GM18861 (cell line): ENCODE results near the gene VPS13D.
"Not testable (repeated sequence)": the region's sequence is repeated elsewhere in the genome, so short reads cannot be mapped to it uniquely, and the experiment has no call there.

Source experiments
- ATAC-seq: cut with Tn5 transposase; IDR thresholded peaks from one replicate; pipeline ENCODE4 v1.9.1; 2021; ENCODE audit not compliant: unreplicated experiment

VPS13D gene

DNA sequence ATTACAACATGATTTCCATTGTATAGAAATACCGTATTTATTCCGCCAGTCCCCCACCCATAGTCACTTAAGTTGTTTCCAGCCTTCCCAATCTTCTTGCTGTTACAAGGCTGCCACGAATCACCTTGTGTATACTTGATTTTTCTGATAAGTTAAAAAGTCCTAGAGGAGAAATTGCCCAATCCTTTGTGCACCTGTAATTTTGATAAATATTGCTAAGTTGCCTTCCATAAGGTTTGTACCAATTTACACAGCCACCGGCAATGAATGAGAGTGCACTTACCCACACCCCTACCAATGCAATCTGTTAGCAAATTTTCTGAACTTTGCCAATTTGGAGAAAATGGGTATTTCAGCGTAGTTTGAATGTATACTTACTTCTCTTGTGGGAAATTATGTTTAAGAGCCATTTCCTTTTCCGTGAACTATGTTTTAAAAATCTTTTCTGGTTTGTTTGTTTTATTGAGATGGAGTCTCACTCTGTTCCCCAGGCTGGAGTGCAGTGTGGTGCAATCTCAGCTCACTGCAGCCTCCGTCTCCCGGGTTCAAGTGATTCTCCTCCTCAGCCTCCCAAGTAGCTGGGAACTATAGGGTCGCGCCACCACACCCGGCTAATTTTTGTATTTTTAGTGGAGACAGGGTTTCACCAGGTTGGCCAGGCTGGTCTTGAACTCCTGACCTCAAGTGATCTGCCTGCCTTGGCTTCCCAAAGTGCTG, 300.8 kb downstream of the VPS13D start:
- ATAC-seq: no peak

DNA sequence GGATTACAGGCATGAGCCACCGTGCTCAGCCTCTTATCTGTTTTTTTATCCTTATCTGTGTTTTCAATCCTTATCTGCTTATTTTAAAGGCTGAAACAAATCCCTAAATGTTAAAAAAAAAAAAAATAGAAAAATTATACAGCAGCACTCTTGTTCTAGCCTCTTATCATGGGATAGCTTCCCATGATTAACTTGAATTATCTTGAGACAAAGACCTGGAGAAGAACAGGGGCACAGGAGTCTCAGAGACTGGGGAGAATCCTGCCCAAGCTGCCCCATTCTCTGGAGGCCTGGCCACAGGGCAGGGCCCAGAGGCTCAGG, 301.3 kb downstream of the VPS13D start:
- ATAC-seq: no peak

DNA sequence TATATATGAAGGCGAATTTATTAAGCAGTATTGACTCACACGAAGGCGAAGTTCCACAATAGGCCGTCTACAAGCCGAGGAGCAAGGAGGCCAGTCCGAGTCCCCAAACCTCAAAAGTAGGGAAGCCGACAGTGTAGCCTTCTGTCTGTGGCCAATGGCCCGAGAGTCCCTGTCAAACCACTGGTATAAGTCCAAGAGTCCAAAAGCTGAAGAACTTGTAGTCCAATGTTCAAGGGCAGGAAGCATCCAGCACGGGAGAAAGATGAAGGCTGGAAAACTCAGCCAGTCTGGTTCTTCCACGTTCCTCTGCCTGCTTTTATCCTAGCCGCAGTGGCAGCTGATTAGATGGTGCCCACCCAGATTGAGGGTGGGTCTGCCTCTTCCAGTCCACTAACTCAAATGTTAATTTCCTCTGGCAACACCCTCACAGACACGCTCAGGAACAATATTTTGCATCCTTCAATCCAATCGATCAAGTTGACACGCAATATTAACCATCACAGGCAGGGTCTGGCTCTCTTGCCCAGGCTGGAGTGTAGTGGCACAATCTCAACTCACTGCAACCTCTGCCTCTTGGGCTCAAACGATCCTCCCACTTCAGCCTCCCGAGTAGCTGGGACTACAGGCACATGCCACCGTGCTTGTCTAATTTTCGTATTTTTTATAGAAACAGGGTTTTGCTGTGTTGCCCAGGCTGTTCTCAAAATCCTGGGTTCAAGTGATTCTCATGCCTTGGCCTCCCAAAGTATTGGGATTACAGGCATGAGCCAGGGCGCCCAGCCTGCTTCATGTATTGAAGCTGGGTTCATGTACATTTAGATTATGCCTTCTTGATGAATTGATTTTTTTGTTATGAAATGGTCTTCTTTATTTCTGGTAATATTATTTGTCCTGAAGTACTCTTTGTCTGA, 302.8 kb downstream of the VPS13D start:
- ATAC-seq: no peak

DNA sequence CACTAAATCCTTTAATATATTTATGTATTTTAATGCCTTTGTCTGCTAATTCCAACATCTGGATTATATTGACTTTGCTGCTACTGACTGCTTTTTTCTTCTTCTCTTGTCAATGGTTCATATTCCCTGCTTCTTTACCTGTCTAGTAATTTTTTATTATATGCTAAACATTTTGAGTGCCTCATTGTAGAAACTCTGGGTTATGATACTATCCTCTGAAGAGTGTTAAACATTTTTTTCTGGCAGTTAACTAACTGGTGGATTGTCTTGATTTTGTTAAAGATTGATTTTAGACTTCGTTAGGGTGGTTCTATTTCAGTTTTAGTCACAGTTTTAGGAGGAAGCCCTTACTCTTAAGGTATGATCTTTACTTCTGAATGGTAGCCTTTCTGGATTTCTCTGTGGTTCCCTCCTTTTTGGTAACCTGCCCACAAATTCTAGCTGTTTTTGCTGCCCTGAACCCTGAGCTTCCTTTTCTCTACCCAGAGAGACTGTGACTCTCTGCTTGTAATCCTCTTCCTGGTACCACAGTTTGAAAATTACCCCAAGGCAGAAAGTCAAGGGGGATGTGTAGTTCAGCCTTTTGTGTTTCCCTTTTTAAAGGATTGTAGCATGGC, 306.3 kb downstream of the VPS13D start:
- no peak for ATAC-seq

DNA sequence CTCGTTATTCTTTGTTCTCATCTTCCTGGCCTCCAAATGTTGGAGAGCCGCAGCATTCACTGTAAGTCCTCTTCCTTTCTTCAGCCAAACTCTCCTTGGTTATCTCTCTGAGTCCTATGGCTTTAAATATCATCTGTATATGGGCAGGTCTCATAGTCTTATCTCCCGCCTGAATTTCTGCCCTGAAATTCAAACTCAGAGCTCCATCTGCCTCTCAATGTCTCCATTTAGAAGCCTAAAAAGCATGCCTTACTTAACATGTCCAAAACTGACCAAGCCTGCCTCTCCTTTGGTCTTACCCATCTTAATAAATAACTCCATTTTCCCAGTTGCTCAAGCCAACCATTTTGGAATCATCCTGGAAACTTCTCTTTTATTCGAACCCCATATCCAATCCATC, 307.5 kb downstream of the VPS13D start:
- no peak for ATAC-seq

DNA sequence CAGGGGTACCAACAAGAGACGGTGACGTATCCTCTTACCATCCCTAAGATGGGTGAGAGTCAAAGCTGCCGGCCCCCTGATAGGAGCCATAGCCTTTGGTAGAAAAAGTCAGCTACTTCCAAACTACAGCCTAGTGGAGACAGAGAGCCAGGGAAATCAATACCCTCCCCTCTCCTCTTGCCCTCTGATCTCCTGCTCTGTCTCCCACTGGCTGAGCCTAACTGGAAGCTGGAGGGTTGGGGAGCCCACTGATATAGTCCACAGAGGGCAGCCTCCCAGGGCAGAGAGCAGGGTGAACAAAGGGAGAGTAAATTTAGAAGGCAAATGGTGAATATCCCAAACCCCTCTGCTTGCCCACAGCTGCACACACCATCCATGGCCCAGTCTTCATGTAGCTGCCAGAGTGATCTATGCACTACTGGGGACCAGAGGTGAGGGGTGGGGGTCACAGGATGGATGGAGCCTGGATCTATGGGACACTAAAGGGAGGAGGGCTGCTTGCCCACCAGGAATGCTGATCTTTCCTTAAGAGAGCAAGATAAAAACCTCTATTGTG, 308.2 kb downstream of the VPS13D start:
- no peak for ATAC-seq

DNA sequence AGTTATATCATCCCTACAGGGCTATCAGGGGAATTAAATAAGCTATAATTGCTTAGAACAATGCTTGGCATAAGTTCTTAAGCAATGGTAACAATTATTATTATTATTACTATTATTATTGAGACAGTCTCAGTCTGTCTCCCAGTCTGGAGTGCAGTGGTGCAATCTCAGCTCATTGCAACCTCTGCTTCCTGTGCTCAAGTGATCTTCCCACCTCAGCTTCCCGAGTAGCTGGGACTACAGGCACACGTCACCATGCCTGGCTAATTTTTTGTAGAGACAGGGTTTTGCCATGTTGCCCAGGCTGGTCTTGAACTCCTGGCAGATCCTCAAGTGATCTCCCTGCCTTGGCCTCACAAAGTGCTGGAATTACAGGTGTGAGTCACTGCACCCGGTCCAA, 308.7 kb downstream of the VPS13D start:
- ATAC-seq: not testable (repeated sequence)

DNA sequence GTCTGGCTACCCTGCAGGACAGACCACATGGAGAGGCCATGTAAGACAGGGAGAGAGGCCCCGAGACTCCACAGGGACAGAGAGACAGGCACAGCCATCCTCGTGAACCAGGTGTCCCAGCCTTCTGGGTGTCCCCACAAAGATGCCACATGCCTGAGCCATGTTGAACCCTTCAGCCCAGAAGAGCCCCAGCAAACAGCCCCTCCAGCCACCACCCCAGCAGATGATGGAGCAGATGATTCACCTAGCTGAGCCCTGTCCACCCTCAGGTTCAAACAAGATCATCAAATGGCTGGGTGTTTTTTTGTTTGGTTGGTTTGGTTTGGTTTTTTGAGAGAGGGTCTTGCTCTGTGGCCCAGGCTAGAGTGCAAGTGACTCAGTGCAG, 309.5 kb downstream of the VPS13D start:
- no peak for ATAC-seq

DNA sequence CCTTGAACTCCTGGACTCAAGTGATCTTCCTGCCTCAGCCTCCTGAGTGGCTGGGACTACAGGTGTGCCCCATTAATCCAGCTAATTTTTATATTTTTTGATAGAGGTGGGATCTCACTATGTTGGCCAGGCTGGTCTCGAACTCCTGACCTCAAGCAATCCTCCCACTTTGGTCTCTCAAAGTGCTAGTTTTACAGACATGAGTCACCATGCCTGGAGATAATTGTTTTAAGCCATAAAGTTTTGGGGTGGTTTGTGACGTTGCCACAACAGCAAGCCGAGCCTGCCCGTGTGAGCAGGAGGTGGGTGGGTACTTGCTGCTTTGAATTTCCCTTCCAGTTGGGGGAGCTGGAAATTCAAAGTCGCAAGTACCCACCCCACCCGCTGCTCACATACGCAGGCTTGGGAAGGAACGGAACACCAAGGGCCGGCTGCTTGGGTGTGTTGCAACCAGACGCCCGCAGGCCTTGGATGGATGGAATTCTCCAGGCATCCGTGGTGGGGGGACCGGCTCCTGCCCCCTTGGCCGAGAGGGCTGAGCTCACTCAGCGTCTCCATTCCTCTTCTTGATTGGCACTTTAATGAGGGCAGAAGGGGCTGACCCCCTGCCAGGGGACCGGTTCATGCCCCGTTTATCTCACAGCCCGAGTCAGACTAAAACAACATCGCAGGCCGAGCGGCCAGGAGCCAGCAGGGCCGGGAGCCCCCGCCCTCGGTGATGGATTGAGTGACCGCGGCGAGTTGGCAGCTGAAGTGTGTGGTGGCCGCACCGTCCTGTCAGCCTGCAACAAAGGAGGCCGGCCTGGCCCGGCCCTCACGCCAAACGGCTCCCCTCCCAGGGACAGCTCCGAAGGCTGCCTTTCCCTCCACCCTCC, 310.1 kb downstream of the VPS13D start:
- no peak for ATAC-seq

DNA sequence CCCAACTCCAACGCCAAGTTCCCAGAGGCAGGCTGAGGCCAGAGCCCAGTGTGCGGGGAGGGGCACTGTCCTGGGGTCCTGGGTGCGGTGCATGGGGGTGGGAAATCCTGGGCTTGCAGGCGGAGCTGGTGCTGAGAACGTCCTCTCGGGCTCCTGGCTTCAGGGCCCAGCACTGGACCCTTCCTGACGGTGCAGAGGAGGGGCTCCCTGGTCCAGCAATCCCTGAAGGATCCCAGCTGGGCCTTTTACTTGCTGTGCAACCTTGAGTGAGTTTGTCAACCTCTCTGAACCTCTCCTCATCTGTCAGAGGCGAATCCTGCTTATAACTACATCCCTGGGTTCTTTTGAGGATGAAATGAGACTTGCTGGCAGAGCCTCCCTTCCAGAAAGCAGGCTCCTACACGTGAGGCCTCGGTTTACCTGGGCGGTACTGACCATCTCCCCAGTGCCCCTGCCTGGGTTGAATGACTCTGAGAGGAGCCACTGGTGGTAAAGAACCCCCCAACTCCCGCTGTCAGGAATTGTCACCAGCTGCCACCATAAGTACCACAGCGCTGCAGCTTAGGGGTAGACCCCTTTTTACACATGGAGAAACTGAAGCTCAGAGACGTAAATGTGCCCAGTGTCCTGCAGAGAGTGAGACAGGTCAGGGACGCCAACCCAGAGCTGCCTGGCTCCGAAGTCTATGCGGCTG, 310.9 kb downstream of the VPS13D start:
- no peak for ATAC-seq

DNA sequence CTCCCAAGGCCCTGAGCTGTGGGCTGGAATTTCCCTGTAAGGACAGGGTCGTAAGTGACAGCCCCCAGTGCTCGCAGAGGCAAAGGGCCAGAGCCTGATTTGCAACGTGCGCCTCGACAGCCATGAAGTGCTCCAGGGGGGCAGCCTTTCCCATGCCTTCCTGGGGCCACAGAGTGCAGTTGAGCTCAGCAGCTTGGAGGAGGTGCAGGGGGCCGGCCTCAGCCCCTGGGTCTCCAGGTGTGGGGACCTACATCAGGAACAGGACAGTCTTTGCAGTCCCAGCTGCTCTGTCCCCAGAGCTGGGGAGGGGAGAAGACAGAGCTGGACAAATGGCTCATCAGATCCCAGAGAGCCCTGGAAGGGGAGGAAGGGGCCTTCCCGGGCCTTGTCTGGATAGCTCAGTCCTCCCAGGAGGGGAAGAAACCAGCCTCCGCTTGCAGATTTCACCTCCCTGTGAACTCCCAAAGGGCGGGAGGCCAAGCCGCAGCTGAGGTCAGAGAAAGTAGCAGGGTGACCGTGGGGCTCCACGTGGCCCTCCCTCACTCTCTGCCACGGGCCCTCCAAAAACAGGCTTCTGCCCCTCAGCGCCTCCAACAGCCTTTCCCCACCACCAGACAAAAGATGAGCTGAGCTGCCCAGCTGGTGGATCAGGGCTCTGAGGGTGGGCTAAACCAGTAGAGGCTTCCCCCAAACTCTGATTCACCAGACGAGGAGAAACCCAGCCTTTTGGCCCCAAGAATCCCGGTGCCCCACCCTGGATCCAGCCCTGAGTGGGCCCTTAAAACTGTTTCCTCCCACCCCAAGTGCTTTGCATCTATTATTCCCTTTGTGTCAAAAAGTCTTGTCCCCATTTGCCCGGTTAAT, 311.7 kb downstream of the VPS13D start:
- no peak for ATAC-seq

DNA sequence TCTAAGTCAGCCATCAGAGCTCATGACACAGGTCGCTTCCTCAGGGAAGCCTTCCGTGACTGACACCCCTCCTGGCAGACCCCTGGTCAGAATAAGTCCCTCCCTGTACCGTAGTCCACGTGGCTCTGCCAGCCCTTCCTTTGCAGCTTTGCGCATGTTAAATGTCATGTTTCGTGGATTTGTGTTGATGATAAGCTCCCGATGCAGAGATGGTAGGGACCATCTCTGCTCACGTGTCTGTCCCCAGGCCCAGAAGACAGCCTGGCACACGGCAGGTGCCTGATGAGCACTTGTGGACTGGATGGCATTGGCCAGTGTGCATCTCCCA, 312.3 kb downstream of the VPS13D start:
- no peak for ATAC-seq

DNA sequence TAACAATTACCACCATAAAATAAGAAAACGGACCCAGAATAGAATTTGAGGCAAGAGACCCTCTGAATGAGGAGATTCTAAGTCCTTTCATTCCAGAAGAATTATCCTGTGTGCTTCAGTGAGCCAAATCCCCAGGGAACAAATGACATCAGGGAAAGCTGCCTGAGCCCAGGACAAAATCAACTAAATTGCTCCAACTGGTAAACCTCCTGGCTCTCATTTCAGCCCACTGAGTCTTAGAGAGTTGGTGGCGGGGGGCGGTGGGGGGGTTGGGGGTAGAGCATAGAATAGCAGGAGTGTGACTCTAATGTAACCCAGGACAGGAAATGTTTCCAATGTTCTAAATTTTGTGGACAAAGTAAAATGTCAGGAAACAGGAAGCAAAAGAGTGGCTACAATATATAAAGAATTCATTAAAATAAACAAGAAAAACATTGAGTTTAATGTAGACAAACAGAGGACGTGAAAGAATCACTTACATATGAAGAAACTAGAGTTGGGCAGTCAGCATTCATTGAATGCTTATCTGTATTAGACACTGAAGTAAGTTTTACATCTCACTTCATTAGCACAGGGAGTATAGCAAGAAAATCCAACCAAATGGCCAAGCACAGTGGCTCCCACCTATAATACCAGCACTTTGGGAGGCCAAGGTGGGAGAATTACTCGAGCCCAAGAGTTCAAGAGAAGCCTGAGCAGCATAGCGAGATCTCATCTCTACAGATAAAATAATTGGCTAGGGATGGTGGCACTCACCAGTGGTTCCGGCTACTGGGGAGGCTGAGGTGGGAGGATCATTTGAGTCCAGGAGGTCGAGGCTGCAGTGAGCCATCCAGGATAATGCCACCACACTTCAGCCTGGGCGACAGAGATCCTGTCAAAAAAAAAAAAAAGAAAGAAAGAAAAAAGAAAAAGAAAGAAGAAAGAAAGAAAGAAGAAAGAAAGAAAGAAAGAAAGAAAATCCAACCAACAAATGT, 313.1 kb downstream of the VPS13D start:
- ATAC-seq: no peak

DNA sequence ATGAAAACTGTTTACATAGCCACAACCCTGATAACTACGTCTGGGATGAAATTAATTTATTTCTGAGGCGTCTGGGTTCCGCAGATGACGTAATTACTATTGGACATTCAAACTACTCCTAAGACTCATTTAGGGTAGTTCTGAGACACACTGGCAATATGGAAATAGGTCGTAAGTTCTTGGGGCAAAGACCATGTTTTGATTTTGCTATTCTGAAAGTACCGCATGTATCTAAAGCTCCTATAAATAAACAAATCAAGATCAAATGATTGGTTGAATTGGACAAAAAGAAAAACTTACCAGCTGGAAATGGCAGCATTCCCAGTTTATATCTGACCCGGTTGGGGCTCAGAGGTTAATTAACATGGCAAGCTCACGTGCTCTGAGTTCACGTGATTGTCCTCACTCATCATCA, 313.9 kb downstream of the VPS13D start:
- ATAC-seq: no peak

DNA sequence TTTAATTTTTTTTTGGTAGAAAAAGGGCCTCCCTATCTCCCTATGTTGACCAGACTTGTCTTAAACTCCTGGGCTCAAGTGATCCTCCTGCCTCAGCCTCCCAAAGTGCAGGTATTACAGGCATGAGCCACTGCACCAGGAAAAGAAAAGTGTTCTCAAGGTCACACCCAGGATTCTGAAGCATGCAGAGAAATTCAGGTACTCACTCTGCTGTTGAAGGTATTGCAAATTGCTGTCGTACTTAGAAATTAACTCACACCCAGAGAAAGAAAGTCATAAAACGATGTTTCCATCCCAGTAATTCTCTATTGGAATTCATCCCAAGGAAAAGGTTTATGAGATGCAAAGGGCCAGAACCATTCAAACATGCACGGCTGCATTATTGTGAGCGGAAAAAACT, 314.5 kb downstream of the VPS13D start:
- no peak for ATAC-seq

DNA sequence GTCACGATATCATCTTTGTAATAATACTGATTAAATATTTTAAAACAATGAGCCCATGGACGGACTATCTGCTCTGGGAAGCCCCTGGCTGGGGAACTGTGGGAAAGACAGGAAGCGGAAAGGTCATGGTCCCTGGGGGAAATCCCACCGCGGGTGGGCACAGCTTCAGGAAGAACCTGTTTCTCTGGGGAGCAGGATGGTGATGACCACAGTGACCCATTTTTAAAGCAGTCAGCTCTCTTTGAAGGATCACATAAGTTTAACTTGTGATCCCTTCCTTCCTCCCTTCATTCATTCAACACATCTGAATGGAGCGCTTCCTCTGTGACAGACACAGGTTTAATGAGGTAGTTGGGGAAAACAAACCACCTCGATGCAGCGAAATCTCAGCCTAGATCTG, 315.2 kb downstream of the VPS13D start:
- no peak for ATAC-seq

DNA sequence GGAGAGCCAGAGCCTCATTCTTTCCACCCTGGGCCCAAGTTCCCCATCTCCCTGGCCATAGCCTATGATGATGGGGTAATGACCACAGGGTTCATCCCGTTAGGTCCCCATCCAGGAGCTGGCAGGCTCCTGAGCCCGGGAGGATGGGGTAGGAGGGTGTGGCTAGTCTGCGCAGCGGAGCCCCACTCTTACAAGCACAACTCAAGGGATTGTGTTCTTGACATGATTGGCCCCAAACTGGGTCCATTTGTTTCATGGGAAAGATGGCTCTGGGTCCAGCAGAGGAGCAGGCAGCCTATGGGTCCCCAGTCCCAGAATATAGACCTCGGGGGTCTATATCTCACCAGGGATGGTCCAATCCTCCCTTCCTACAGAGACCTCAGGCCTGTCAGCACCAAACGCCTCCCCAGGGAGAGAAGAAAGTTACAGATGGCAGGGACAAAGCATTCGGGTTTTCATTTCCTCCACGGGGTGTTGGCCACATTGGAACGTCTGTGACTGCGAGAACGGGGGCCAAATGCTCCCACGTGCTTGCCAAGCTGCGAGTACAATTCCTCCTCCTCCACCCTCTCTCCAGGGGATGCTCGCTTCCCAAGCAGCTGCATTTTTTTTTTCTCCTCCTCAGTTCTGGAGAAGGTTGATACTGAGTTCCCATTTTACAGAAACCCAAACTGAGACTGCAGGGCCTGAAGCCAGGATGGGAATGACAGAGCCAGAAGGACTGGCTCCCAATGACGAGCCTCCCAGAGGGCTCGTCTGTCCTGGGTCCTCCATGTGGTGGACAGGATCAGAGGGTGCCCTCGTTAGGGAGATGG, 317.1 kb downstream of the VPS13D start:
- no peak for ATAC-seq
